SK-N-DZ (cell line): ENCODE results near the gene CSKMT.

Experiments
- DNase-seq: peaks from one replicate; pipeline ENCODE4 v3.0.0-alpha.2; 2015; ENCODE audit warnings: low spot score
- small RNA-seq, 2 experiments: library from RNA; depleted of rRNA; stranded (forward); fragments of <200 nt; gene quantifications; one replicate each; pipeline ENCODE3, GENCODE V24; 2014

Gene CSKMT

DNA sequence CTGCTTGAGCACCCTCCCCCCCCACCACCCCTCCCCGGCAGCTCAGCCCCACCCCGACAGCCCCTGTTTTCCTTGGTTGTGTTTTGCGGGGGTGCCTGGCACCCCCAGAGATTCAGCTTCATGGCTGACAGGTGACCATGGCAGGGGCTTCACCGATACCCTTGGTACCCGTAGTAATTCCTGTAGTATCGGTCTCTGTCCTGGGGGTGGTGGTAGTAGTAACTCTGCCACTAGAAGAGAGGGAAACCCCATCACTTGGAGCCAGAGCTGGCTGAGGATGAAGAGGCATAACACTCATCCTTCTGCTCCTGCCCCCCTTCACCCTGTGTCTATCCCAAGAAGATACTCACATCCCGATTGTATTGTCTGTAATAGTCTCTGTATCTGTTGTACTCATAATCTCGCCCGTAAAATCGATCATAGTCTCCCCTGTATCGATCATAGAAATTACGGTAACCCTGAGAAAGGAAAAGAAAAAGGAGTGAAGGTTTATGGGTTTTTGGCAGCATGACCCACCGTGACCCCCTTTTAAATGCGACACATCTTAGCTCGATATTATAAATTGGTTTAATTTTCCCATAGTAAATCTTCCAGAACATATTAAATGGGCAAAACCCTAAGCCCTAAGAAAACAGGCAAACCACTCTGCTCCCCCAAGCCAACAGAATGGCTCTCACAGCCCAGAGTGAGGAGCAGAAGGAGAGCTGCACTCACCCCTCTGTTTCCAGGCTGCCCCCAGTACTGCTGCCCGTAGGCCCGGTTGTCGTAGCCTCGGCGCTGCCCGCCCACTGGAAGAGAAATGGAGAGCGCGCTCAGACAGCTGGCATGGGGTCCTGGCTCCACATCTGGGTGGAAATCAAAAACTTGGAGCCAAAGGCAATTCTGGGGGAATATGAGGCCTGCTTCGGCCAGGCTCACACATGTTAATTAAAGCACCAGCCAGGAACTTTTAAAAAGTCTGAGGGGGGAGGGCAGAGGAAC lies 50.3 kb downstream of the CSKMT start:
- DNase-seq: no peak

DNA sequence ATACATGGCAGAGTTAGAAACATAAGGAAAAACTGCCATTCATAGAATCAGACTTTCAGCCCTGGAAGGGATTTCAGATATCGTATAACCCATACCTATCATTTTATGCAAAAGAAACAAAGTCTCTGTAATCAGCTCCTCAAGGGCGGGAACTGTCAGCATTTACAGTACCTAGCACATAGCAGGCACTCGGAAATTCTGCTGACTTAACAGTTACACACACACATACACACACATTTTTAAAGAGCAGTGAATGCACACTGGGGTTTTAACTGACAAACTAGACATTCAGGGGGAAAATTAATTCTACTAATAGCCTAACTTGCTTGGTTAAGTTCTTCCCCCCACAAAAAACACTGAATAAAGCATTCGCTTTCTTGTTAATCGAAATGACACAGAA lies 51.1 kb downstream of the CSKMT start:
- no peak for DNase-seq

- DNase-seq: no peak
These were observed 51.7 kb downstream of the CSKMT start for GRCh38 chr11:62716816-62717215.

Small RNA genes lying within 50 kb of the gene (small RNA-seq; reads per million reads assigned to genes)
- gene SNORA57: 0 reads per million in 2 experiments
